Stimulated activated CD8-positive, alpha-beta memory T cell treated with anti-CD3 and anti-CD28 coated beads, Interleukin-12 subunit alpha, Interleukin-12 subunit beta, amount 100 ng/mL, for 24 hours (primary cell): ENCODE data around the gene SRPRB.
"Not testable (repeated sequence)": the region's sequence is repeated elsewhere in the genome, so short reads cannot be mapped to it uniquely, and the experiment has no call there.

Source experiments
- DNase-seq: peaks from one replicate; pipeline ENCODE4 v3.0.0-alpha.2; 2020; ENCODE audit errors: extremely low read depth

Gene SRPRB

DNA sequence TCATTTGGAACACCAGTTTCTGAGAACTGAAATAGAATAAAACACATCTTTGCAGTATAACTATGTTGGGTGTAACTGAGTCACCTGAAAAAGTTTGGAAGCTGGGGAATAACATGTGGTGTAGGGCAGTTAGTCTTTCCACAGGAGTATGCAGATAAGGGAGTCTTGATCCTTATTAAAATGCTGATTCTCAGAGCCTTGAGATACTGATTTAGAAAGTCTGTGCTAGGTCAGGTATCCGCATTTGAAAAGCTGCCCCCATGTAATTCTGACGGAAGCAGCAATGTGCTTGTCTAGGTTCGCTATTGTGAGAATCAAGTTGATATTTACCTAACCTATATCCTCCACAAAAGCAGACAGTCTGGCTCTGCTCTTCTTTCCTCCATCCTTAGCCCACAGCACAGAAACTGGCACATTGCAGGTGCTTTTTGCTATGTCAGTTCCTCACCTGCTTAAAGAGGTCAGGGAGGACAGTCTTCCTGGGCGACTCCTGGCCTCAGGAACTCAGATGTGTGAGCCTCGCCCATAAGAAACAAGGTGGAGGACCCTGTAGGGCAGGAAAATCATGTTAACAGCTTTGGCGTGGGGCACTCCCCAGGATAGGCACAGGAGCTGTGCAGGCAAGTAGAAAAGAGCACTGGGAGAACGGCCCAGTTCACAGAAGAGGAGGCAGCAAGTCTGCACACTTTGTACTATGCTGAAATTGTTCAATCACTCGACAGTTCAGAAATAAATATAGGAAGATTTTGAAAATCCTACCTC is 27.6 kb upstream of the SRPRB start:
- no peak for DNase-seq

DNA sequence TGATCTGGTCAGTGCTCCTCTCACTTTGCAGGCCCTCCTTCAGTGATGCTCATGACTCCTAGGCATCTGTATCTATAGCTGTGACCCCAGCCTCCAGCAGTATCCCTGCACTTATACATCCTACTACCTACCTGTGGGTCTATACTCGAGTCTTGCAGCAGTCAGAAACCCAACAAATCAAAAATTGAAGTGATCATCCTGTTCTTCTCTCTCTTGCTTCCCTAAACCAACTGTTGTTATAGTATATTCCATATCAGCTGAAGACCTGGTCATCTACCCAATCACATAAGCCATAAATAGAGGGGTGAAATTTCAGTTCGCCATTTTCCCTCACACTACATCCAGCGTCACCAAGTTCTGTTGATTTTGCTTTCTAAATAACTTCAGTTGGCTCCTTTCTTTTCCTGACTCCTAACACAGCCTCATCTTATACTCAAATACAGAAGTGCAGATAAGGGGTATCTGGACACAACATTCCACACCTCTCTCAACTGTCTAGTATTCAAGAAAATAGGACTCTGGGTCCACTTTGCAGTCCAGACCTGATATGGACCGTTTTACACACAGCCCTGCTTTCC is 25.9 kb upstream of the SRPRB start:
- DNase-seq, result no peak

GRCh38 chr3:133780756-133781155 is 24.9 kb upstream of the SRPRB start:
- not testable (repeated sequence) for DNase-seq

DNA sequence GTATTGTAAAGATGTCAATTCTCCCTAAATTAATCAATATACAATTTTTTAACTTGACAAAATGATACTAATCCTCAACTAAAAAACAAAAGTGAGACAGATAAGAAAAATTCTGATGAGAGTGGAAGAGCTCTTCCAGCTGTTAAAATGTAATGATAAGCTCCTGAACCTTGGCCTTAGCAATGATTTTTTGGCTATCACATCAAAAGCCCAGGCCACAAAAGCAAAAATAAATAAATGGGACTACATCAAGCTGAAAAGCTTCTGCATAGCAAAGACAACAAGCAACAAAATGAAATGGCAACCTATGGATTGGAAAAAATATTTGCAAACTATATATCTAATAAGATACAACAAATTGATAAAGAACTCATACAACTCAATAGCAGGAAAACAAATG is 24.0 kb upstream of the SRPRB start:
- no peak for DNase-seq

- no peak for DNase-seq
These were observed 23.2 kb upstream of the SRPRB start for GRCh38 chr3:133782454-133782853.

GRCh38 chr3:133783762-133784161 is 21.9 kb upstream of the SRPRB start:
- DNase-seq, result no peak

DNA sequence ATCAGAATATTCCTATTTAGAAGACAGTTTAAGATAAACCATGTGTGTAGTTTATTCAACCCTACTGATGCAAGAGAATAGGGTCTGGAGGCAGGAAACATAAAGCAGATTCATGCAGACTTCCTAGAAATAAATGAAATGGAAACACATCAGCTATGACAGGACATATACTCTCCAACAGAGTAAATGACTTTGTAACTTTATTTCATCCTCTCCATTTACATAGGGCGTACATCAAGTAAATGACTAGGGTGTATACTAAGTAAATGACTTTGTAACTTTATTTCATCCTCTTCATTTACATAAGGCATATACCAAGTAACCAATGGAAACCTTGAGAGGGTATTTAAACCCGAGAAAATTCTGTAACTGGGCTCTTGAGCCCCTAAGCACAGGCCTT is 17.6 kb upstream of the SRPRB start:
- no peak for DNase-seq

DNA sequence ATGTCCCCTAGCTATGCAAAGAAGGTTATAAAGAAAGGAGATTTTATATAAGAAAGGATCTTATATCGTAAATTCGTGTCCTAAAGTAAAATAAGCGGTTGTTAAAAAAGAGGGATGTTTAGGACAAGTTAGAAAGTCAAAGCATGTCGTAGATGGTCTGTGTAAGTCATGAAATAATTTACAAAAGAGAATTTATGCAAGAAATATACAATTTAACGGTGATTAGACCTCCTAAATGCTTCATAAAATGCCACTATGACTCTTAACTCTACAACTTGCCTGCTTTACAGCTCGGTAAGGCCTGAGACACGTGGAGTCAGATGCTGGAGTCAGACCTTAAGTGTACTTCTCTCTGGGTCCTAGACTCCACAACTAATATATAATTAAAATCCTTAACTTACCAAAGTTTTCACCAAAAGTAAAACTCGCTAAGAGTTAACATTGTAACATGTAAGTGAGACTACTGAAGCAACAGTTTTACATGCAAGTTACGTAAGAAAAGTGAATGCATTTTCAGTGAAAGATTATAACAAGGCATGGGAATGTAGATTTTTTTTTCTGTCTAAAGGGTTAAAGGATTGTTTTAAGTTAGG is 13.3 kb upstream of the SRPRB start:
- DNase-seq, result no peak

DNA sequence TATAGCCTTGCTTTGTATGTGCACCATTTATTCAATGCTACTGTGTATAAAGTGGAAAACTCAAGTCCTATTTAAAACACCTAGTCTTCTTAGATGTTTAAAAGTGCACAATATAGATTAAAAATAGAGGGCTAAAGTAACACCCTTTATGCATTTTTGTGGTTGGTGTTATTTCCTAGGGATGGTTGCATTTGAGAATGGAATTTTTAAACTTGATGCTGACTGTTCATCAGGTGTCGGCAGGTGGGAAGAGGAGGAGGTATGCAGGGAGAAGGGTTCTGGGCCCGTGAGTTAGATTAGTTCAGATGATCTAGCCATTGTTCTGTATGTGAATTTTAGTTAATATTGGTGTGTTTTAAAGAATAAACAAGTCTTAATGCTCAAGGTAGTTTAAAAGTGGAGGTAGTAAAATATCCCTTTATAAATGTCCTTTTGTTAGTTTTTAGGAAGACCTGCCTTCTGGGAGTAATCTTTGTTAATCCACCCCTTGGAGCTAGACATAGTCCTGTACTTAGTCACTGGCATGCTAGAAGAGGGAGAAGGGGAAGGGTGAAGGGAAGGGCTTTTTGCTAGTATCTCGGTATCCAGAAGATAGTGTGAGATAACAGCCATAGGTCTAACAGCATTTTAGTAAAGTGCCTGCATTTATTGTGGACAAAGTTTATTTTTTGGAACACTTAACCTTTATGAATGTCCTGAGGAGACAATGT is 8.1 kb upstream of the SRPRB start:
- DNase-seq, result no peak

DNA sequence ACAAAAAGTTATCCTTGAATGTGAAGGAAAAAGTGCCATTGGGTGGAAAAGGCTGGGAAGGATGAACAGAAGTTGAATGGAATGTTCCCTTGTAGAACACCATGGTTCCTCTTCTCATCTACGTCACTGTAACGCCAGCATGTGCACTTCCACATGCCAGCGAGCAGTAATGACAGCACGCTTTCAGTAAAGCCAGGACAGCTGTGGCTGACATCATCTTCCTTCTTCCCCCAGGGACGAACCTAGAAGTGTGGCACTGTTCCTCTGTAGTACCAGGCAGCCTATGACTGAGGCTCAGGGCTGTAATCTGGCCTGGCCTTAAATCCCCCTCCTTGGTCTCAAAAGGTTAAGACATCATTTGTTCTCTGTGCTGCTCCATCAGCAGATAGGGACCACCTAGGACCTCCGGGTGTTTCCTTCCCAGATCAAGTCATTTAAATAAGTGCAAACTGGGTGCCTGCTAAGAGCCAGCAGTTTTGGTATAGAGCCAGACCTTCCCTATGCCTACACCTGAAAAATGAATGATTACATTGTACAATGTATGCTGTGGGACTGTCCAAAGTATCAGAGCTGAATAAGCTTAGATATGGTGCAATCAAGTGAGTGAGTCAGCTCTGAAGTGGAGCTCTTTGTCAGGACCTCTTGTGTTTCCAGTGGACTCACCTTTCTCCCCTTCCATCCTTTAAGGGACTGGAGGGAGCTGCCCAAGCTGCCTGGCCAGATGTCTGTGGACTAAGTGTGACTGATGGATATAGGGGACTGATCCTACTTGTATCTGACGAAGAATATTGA is 5.6 kb upstream of the SRPRB start:
- no peak for DNase-seq

DNA sequence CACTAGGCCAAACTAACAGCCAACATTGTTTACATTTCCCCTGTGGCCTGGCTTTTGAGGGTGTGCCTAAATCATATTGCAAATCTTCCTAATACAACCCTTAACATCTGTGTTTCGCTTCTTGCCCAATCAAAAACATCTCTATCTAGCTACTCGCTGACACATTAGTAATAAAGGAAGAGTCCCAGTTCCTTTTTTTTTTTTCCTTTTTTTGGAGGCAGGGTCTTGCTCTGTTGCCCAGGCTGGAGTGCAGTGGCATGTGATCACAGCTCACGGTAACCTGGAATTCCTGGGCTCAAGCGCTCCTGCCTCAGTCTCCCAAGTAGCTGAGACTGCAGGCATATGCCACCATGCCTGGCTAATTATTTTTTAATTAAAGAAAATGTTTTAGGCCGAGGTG is 2.1 kb upstream of the SRPRB start:
- no peak for DNase-seq

- DNase-seq, result no peak
These were observed 719 bp upstream of the SRPRB start for GRCh38 chr3:133804896-133805295.

- no peak for DNase-seq
These were observed 272 bp upstream of the SRPRB start for GRCh38 chr3:133805384-133805701.

DNA sequence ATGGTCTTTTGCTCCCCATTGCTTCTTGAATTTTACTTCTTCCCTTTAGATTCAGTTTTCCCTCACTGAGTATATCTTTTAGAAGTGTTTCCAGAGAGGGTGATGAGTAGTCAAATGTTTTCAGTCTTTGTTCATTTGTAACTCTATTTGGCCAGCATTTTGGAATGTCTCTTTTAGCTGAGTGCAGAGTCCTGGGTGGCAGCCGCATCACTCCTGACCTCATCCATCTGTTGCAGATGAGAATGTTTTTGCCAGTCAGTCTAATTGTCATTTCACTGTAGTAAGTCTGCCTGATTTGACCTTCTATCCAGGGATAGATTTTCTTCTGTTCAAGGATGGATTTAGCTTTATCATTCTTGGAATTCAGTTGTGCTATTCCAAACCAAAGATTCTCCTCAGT is 7.3 kb downstream of the SRPRB start:
- DNase-seq, result no peak

DNA sequence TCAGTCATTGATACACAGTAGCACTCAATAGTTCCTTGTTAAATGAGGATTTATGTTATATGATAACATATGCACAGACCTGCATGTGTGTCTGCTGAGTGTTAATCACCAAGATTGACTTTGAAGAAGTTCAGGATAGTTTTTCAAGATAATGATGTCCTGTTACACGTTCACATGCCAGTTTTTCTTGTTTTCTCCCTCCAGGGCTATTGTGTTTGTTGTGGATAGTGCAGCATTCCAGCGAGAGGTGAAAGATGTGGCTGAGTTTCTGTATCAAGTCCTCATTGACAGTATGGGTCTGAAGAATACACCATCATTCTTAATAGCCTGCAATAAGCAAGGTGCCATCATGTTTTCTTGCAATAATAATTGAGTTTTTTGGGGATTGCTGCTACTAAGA is 9.8 kb downstream of the SRPRB start:
- DNase-seq, result no peak

- DNase-seq, result no peak
These were observed 14.5 kb downstream of the SRPRB start for GRCh38 chr3:133820129-133820528.

GRCh38 chr3:133820889-133821675 is 15.5 kb downstream of the SRPRB start:
- DNase-seq, result no peak

DNA sequence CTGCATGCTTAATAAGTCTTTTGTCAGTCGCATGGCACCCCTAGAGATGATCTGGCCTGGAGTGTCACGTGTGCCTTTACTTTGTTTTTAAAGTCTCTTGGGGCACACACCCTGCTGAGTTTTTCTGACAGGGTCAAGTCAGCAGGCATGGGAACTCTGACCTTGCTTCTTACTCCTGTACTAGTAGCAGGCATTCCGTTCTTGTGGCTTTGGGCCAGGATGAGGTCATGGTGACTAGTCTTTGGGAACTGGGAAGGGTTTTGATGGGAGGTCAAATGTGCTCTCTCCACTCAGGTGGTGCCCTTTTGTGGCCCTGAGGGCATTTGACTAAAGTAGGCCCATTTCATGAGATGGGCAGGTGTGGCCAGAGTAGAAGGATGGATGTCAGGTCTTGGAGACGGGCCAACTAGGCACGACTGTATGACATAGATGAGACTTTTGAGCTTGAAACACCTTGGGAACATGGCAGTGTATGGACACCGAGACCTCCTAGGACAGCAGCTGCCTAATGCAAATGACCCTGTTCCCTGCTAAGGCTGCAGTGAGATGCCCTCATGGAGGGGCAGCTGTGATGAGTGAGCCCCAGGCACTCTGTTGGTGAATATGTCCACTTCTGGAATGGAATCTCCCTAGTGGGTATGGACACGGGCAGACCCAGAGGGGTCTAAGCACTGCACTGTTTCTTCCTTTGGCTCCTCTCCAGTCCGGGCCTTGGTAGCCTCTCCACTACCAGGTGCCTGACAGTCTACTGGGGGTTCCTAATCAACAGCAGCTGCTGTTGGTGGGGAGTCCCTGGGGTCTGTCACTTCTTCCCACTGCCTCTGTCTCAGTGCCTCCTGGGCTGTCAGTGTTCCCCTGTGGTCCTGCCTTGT is 16.4 kb downstream of the SRPRB start:
- no peak for DNase-seq

GRCh38 chr3:133824961-133825485 is 19.4 kb downstream of the SRPRB start:
- DNase-seq, result no peak
